Measurements from ENCODE around the gene PRKAR1B. TPM values are rescaled to one million over a fixed set of nuclear protein-coding genes. Genes with fewer than 3 reads are reported as not detected.

PRKAR1B gene
- total RNA-seq, 1 experiment from 2014 or later: 43.3 TPM

GRCh38 chr7:727806-728460 lies 852 bp upstream of the PRKAR1B start:
- H3T11ph ChIP-seq (ENCODE audit: low read length): no peak overlapping the region
- H3K4me2 ChIP-seq (ENCODE audit: insufficient read depth, insufficient read length, low read length): peak overlapping the region; percentile 38
- Mint-ChIP-seq H3K4me3 (peak overlapping the region; percentile 85 to 96), H3K27ac (peak overlapping the region in 2 of 3 experiments; percentile 27 to 76; a peak in 3 of 7 replicates), H3K27me3 (ENCODE audit: low read depth) (no peaks in the 10 kb centered on the region), H3K36me3 (ENCODE audit: insufficient read depth in 1 of 3, low read depth in 3 of 3) (peaks cover 44 to 70% (median 48%) of the 10 kb centered on the region in 3 experiments), H3K9me3 (peaks cover 31% of the 10 kb centered on the region in 2 experiments), H3K4me1 (peaks cover 15 to 18% of the 10 kb centered on the region in 2 experiments)
- H2AFZ ChIP-seq (ENCODE audit: low read length): no peak overlapping the region
- H4K91ac ChIP-seq (ENCODE audit: insufficient read length, low read depth, low read length): no peak overlapping the region
- H3K79me1 ChIP-seq (ENCODE audit: insufficient read depth, low read depth, low read length, poor library complexity, severe bottlenecking): no peaks in the 10 kb centered on the region
- H3K4me1 ChIP-seq (ENCODE audit: insufficient read depth, low read length): no peaks in the 10 kb centered on the region; the same call in 1 of the 2 replicates
- no peaks in the 10 kb centered on the region for H3K27me3 ChIP-seq (ENCODE audit: insufficient read depth, low read length)
- no peak overlapping the region for H3K18ac ChIP-seq (ENCODE audit: insufficient read length, low read depth, low read length)
- H4K5ac ChIP-seq (ENCODE audit: insufficient read length, low read depth, low read length): no peak overlapping the region
- no peak overlapping the region for H2BK120ac ChIP-seq (ENCODE audit: low read depth, low read length, poor library complexity, severe bottlenecking)
- H3K56ac ChIP-seq (ENCODE audit: insufficient read length, low read depth, low read length): no peak overlapping the region
- no peak overlapping the region for H3K27ac ChIP-seq (ENCODE audit: insufficient read length, low read depth, low read length)
- peaks cover 21% of the 10 kb centered on the region; the same call in 1 of the 2 replicates for H3K79me2 ChIP-seq (ENCODE audit: insufficient read depth, low read length)
- no peak overlapping the region for H2AK5ac ChIP-seq (ENCODE audit: insufficient read length, low read length)
- no peak overlapping the region for H2BK20ac ChIP-seq (ENCODE audit: low read depth, low read length, poor library complexity, severe bottlenecking)
- no peak for TF ChIP-seq CTCF (conservative IDR thresholded peaks at IDR 0.05)
- DNase-seq: no peak
- no peak overlapping the region for H3K4ac ChIP-seq (ENCODE audit: low read depth, low read length)
- no peaks in the 10 kb centered on the region for H3K9me3 ChIP-seq (ENCODE audit: control insufficient read depth, low read depth, low read length)
- no peak overlapping the region for H2BK5ac ChIP-seq (ENCODE audit: insufficient read length, low read length)
- H3K23ac ChIP-seq (ENCODE audit: insufficient read length, low read depth, low read length): no peak overlapping the region
- no peak overlapping the region for H4K8ac ChIP-seq (replicated peaks; ENCODE audit: insufficient read length, low read depth, low read length)
- no CpG with 5 or more reads among the region's 21 CpGs for WGBS (ENCODE audit: extremely low coverage, insufficient read length, low lambda C conversion rate)
- H2BK12ac ChIP-seq (ENCODE audit: insufficient read length, low read depth, low read length): no peak overlapping the region
- no peak overlapping the region for H2BK15ac ChIP-seq (ENCODE audit: low read depth, low read length)
- no peaks in the 10 kb centered on the region for H4K20me1 ChIP-seq (ENCODE audit: control insufficient read depth, insufficient read depth, insufficient read length)
- H3K9ac ChIP-seq (ENCODE audit: extremely low read depth, insufficient read length, low read length): peak overlapping the region; percentile 9
- no peak overlapping the region for H3K14ac ChIP-seq (ENCODE audit: insufficient read depth, low read length)
- H3K23me2 ChIP-seq (ENCODE audit: insufficient read length, low read depth, low read length, poor library complexity, severe bottlenecking): peaks cover 9% of the 10 kb centered on the region
